Ishikawa (cell line): Measurements from ENCODE around the gene GRAMD1A.

Source experiments
- CREB1 ChIP-seq: IDR thresholded peaks from 2 replicates; pipeline ENCODE4 v1.6.1; 2012; ENCODE audit warnings: low read depth
- EGR1 ChIP-seq: IDR thresholded peaks from 2 replicates; pipeline ENCODE4 v1.6.1; 2012
- NFIC ChIP-seq: IDR thresholded peaks from 2 replicates; pipeline ENCODE4 v1.6.1; 2012
- RAD21 ChIP-seq: IDR thresholded peaks from 2 replicates; pipeline ENCODE4 v1.6.1; 2012; ENCODE audit warnings: low read depth
- TAF1 ChIP-seq: IDR thresholded peaks from 2 replicates; pipeline ENCODE4 v1.6.1; 2012; ENCODE audit warnings: low read depth, mild to moderate bottlenecking
- TCF12 ChIP-seq: IDR thresholded peaks from 2 replicates; pipeline ENCODE4 v1.6.1; 2012; ENCODE audit warnings: low read depth
- YY1 ChIP-seq: IDR thresholded peaks from 2 replicates; pipeline ENCODE4 v1.6.1; 2012; ENCODE audit warnings: low read depth

DNA sequence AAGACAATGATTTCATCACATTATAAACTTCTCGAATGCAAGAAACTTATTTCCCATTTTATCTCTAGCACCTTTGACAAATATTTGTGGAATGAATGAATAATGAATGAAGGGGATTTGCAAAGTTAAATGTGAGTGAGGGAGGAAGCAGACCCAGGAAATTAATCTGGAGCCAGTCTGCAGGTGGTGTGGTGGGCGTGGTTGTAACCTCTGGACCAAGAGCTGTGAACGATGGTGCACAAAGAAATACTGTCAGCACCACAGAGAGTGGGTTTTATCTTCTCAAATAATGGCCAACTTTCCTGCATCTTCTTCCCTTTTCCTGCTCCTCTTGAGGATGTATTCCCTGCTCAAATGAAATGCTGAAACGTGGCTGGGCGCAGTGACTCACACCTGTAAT is 25.1 kb upstream of the GRAMD1A start:
- no peak for TF ChIP-seq TCF12
- no peak for TF ChIP-seq CREB1
- no peak for TF ChIP-seq NFIC
- TF ChIP-seq RAD21: no peak
- TF ChIP-seq TAF1: no peak
- TF ChIP-seq EGR1: no peak
- no peak for TF ChIP-seq YY1
